K562 (cell line): ENCODE results near the gene GFRA3. TPM values are rescaled to one million over a fixed set of nuclear protein-coding genes. Genes with fewer than 3 reads are reported as not detected.

Source experiments
- ESRRB ChIP-seq: fragments of 250-450 bp; sonication (Bioruptor Pico); IDR thresholded peaks from 2 replicates; pipeline ENCODE4 v1.5.0; 2020; ENCODE audit warnings: mild to moderate bottlenecking, moderate library complexity, borderline replicate concordance
- FOXM1 ChIP-seq, 2 experiments: fragments of 450-650 bp in 1 of 2; sonication (generic) in 1 of 2; formaldehyde crosslinking in 1 of 2; IDR thresholded peaks; 2 replicates each; pipeline versions ENCODE4 v1.6.1 to v1.9.0; 2017 to 2022; ENCODE audit warnings: low read depth in 2 of 2, mild to moderate bottlenecking in 2 of 2, missing genetic modification reagents in 1 of 2, moderate library complexity in 1 of 2
- ZNF384 ChIP-seq: IDR thresholded peaks from 2 replicates; pipeline ENCODE4 v1.6.1; 2012; ENCODE audit warnings: low read depth, low read length, improper control_type of control experiment
- polyA plus RNA-seq, 8 experiments: library from polyadenylated mRNA; depleted of rRNA in 4 of 8; stranded (reverse) in 5 of 8; unstranded in 3 of 8; fragments of >200 nt; fragmentation: Nextera tagmentation in 2 of 8; fragmentation: Illumina TruSeq in 1 of 8; extraction: Ambion mirVana in 2 of 8; extraction: Trizol in 1 of 8; gene quantifications; 2 replicates each; pipeline versions ENCODE4 v1.2.1 to v1.2.3, GENCODE V29; 2011 to 2014; ENCODE audit warnings: inconsistent platforms in 1 of 8, missing spikeins in 1 of 8
- total RNA-seq, 7 experiments: library from RNA; depleted of rRNA in 6 of 7; stranded (reverse); fragments of >200 nt in 6 of 7; fragmentation: Illumina TruSeq in 2 of 7; extraction: Trizol in 2 of 7; gene quantifications; 2 replicates each; pipeline versions ENCODE4 v1.2.1 to v1.2.3, GENCODE V29; 2011 to 2021; ENCODE audit warnings: low replicate concordance in 1 of 7
- TF ChIP-seq, protein P1 (sequence below): fragments of 250-450 bp; sonication (Bioruptor Pico); IDR thresholded peaks from 2 replicates; pipeline ENCODE4 v1.4.0; 2020; ENCODE audit warnings: borderline replicate concordance
- TF ChIP-seq, protein P2 (sequence below), 2 experiments: IDR thresholded peaks in 1 of 2; conservative IDR thresholded peaks in 1 of 2; 2 replicates each; pipeline ENCODE4 v1.6.1; 2016; ENCODE audit warnings: low read depth in 2 of 2, mild to moderate bottlenecking in 1 of 2, missing compliant biosample characterization in 1 of 2, missing genetic modification characterization in 1 of 2, moderate library complexity in 1 of 2
- TF ChIP-seq, protein P3 (sequence below): fragments of 450-650 bp; IDR thresholded peaks from 2 replicates; pipeline ENCODE4 v1.6.1; 2016; ENCODE audit warnings: mild to moderate bottlenecking, moderate library complexity
- TF ChIP-seq, protein P4 (sequence below): sonication (generic); formaldehyde crosslinking; IDR thresholded peaks from 2 replicates; pipeline ENCODE4 v1.8.0; 2023; ENCODE audit warnings: mild to moderate bottlenecking, missing genetic modification reagents

The GFRA3 gene
- total and polyA plus RNA-seq, 9 of the 15 experiments (the other 6 are each of a cell fraction or from before 2014, with no cell fraction given), result 0.05 to 0.09 (median 0.08) TPM; not detected in 6

DNA sequence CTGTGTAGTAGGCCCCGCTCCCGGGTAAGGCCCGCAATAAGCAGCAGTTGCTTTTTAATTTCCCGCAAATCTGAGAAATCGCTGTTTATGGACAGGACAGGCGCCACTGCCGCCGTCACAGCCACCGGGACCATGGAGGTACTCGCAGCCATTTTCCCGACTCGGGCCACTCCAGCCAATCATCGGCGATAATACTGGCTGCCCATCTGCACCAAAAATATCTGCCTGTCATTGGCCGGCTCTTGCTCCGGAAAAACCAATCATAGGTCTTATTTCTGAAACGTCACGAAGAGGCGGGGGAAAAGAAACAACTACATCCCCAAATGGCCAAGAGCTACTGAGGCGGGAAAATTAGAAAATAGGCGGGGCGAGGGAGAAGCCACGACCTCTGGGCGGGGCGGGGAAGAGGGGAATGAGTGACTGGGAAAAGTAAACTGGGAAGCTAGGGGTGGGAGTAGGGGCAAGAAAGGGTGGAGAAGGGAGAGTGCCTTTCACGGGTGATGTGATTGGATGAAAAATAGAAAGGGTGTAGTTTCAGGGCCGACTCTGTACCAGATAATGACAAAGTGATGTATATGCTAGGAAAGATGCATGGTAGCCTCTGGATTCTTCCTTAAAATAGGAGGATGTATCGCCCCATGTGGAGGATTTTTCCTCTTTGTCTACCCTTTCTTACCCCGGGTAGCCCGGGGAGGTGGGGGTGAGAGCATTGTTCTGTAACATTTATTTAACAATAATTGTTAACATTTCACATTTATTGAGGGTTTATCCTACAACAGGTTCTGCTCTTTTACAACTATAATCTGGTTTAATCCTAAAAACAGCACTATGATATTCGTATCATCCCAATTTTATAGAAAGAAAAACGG, 61.0 kb downstream of the GFRA3 start, which contains the start of gene CDC23 (continued):
- TF ChIP-seq, protein P1, sequence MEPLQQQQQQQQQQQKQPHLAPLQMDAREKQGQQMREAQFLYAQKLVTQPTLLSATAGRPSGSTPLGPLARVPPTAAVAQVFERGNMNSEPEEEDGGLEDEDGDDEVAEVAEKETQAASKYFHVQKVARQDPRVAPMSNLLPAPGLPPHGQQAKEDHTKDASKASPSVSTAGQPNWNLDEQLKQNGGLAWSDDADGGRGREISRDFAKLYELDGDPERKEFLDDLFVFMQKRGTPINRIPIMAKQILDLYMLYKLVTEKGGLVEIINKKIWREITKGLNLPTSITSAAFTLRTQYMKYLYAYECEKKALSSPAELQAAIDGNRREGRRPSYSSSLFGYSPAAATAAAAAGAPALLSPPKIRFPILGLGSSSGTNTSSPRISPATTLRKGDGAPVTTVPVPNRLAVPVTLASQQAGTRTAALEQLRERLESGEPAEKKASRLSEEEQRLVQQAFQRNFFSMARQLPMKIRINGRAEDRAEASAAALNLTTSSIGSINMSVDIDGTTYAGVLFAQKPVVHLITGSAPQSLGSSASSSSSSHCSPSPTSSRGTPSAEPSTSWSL, result no peak
- peak; percentile 57; the same call in 1 of the 2 replicates for TF ChIP-seq FOXM1 (IDR thresholded peaks at IDR 0.05; ENCODE audit: low read depth)
- no peak for TF ChIP-seq FOXM1 (CRISPR knock-in tag; IDR thresholded peaks at IDR 0.05; ENCODE audit: low read depth)
- TF ChIP-seq, protein P2, sequence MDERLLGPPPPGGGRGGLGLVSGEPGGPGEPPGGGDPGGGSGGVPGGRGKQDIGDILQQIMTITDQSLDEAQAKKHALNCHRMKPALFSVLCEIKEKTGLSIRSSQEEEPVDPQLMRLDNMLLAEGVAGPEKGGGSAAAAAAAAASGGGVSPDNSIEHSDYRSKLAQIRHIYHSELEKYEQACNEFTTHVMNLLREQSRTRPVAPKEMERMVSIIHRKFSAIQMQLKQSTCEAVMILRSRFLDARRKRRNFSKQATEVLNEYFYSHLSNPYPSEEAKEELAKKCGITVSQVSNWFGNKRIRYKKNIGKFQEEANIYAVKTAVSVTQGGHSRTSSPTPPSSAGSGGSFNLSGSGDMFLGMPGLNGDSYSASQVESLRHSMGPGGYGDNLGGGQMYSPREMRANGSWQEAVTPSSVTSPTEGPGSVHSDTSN (CRISPR knock-in tag; IDR thresholded peaks at IDR 0.05; ENCODE audit: low read depth), result no peak
- TF ChIP-seq, protein P2 (tag; conservative IDR thresholded peaks at IDR 0.05; ENCODE audit: low read depth), result peak; percentile 57
- TF ChIP-seq ZNF384, result no peak
- TF ChIP-seq, protein P3, sequence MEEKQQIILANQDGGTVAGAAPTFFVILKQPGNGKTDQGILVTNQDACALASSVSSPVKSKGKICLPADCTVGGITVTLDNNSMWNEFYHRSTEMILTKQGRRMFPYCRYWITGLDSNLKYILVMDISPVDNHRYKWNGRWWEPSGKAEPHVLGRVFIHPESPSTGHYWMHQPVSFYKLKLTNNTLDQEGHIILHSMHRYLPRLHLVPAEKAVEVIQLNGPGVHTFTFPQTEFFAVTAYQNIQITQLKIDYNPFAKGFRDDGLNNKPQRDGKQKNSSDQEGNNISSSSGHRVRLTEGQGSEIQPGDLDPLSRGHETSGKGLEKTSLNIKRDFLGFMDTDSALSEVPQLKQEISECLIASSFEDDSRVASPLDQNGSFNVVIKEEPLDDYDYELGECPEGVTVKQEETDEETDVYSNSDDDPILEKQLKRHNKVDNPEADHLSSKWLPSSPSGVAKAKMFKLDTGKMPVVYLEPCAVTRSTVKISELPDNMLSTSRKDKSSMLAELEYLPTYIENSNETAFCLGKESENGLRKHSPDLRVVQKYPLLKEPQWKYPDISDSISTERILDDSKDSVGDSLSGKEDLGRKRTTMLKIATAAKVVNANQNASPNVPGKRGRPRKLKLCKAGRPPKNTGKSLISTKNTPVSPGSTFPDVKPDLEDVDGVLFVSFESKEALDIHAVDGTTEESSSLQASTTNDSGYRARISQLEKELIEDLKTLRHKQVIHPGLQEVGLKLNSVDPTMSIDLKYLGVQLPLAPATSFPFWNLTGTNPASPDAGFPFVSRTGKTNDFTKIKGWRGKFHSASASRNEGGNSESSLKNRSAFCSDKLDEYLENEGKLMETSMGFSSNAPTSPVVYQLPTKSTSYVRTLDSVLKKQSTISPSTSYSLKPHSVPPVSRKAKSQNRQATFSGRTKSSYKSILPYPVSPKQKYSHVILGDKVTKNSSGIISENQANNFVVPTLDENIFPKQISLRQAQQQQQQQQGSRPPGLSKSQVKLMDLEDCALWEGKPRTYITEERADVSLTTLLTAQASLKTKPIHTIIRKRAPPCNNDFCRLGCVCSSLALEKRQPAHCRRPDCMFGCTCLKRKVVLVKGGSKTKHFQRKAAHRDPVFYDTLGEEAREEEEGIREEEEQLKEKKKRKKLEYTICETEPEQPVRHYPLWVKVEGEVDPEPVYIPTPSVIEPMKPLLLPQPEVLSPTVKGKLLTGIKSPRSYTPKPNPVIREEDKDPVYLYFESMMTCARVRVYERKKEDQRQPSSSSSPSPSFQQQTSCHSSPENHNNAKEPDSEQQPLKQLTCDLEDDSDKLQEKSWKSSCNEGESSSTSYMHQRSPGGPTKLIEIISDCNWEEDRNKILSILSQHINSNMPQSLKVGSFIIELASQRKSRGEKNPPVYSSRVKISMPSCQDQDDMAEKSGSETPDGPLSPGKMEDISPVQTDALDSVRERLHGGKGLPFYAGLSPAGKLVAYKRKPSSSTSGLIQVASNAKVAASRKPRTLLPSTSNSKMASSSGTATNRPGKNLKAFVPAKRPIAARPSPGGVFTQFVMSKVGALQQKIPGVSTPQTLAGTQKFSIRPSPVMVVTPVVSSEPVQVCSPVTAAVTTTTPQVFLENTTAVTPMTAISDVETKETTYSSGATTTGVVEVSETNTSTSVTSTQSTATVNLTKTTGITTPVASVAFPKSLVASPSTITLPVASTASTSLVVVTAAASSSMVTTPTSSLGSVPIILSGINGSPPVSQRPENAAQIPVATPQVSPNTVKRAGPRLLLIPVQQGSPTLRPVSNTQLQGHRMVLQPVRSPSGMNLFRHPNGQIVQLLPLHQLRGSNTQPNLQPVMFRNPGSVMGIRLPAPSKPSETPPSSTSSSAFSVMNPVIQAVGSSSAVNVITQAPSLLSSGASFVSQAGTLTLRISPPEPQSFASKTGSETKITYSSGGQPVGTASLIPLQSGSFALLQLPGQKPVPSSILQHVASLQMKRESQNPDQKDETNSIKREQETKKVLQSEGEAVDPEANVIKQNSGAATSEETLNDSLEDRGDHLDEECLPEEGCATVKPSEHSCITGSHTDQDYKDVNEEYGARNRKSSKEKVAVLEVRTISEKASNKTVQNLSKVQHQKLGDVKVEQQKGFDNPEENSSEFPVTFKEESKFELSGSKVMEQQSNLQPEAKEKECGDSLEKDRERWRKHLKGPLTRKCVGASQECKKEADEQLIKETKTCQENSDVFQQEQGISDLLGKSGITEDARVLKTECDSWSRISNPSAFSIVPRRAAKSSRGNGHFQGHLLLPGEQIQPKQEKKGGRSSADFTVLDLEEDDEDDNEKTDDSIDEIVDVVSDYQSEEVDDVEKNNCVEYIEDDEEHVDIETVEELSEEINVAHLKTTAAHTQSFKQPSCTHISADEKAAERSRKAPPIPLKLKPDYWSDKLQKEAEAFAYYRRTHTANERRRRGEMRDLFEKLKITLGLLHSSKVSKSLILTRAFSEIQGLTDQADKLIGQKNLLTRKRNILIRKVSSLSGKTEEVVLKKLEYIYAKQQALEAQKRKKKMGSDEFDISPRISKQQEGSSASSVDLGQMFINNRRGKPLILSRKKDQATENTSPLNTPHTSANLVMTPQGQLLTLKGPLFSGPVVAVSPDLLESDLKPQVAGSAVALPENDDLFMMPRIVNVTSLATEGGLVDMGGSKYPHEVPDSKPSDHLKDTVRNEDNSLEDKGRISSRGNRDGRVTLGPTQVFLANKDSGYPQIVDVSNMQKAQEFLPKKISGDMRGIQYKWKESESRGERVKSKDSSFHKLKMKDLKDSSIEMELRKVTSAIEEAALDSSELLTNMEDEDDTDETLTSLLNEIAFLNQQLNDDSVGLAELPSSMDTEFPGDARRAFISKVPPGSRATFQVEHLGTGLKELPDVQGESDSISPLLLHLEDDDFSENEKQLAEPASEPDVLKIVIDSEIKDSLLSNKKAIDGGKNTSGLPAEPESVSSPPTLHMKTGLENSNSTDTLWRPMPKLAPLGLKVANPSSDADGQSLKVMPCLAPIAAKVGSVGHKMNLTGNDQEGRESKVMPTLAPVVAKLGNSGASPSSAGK, result 0 out of 2 replicates have a peak, but pooled peaks have one; percentile 28
- TF ChIP-seq, protein P4, sequence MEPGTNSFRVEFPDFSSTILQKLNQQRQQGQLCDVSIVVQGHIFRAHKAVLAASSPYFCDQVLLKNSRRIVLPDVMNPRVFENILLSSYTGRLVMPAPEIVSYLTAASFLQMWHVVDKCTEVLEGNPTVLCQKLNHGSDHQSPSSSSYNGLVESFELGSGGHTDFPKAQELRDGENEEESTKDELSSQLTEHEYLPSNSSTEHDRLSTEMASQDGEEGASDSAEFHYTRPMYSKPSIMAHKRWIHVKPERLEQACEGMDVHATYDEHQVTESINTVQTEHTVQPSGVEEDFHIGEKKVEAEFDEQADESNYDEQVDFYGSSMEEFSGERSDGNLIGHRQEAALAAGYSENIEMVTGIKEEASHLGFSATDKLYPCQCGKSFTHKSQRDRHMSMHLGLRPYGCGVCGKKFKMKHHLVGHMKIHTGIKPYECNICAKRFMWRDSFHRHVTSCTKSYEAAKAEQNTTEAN (CRISPR knock-in tag), result no peak
- TF ChIP-seq ESRRB (CRISPR knock-in tag), result no peak
